NB4 (cell line): ENCODE measurements around the gene KRI1.
"Not testable (repeated sequence)": the region's sequence is repeated elsewhere in the genome, so short reads cannot be mapped to it uniquely, and the experiment has no call there.

Experiments used
- DNase-seq: peaks from one replicate; pipeline ENCODE4 v3.0.0; 2010; ENCODE audit warnings: low read depth
- H3K4me3 ChIP-seq: one replicate; pipeline ENCODE4 v1.5.1; 2011; ENCODE audit warnings: mild to moderate bottlenecking, low read depth, low read length, moderate library complexity
- CTCF ChIP-seq: IDR thresholded peaks from one replicate; pipeline ENCODE4 v1.5.1; 2012; ENCODE audit warnings: low read depth, low read length
- MAX ChIP-seq: IDR thresholded peaks from 2 replicates; pipeline ENCODE4 v1.6.1; 2011; ENCODE audit warnings: low read depth, low read length
- MYC ChIP-seq: IDR thresholded peaks from 2 replicates; pipeline ENCODE4 v1.6.1; 2011; ENCODE audit warnings: low read depth, low read length
- POLR2A ChIP-seq: IDR thresholded peaks from 2 replicates; pipeline ENCODE4 v1.6.1; 2011; ENCODE audit warnings: mild to moderate bottlenecking; ENCODE audit not compliant: insufficient read length; ENCODE audit errors: extremely low read depth

KRI1 gene

GRCh38 chr19:10539016-10539415 is 26.8 kb downstream of the KRI1 start:
- peak; percentile 68 for DNase-seq
- H3K4me3 ChIP-seq, result not testable (repeated sequence)
- 0 out of 2 replicates have a peak, but pooled peaks have one; percentile 9 for TF ChIP-seq MYC

DNA sequence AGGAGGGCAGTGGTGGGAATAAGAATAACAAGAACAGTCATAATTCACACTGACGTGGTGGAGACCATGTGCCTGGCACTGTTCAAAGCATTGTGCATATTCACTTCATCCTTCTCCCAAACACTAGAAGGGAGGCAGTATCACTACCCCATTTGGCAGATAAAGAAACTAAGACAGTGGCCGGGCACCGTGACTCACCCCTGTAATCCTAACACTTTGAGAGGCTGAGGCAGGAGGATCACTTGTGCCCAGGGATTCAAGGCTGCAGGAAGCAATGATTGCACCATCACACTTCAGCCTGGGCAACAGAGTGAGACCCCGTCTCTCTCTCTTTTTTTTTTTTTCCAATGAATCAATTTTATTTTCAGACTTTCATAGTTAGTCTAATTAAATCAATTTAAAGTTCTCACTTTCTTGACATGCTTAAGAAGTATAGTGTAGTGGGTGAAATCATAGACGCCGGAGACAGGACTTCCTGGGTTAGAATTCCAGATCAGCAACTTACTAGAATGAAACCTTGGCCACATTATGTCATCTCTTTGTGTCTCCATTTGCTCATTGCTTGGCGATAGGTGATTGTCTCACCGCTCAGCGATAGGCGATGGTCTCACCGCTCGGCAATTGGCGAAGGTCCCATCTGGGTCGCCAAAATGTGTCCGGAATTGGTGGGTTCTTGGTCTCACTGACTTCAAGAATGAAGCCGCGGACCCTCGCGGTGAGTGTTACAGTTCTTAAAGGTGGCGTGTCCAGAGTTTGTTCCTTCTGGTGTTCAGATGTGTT is 27.4 kb downstream of the KRI1 start:
- DNase-seq, result no peak
- no peak for TF ChIP-seq MAX
- no peak for TF ChIP-seq CTCF
- TF ChIP-seq POLR2A, result no peak
- no peak for TF ChIP-seq MYC
- H3K4me3 ChIP-seq, result no peak overlapping the region

DNA sequence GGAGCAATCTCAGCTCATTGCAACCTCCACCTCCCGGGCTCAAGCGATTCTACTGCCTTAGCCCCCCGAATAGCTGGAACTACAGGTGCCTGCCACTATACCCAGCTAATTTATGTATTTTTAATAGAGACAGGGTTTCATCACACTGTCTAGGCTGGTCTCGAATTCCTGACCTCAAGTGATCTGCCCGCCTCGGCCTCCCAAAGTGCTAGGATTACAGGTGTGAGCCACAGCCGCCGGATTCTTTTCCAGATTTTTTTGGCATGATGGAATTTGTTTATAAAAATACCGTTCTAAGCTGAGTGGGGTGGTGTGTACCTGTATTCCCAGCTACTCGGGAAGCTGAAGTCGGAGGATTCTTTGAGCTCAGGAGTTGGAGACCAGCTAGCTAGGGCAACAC is 28.1 kb downstream of the KRI1 start:
- no peak for DNase-seq
- no peak overlapping the region for H3K4me3 ChIP-seq
- no peak for TF ChIP-seq CTCF
- no peak for TF ChIP-seq MAX
- TF ChIP-seq POLR2A, result no peak
- TF ChIP-seq MYC, result no peak

GRCh38 chr19:10535613-10536012 is 30.2 kb downstream of the KRI1 start:
- no peak for DNase-seq

GRCh38 chr19:10533646-10534386 is 32.0 kb downstream of the KRI1 start:
- TF ChIP-seq MYC, result no peak
- TF ChIP-seq CTCF, result no peak
- TF ChIP-seq POLR2A, result no peak
- no peak for TF ChIP-seq MAX
- no peak overlapping the region for H3K4me3 ChIP-seq
- DNase-seq, result no peak

More at GRCh38 chr19:10535613-10536012, 30.2 kb downstream of the KRI1 start:
- TF ChIP-seq POLR2A, result no peak
- no peak for TF ChIP-seq CTCF
- no peak for TF ChIP-seq MAX
- no peak for TF ChIP-seq MYC
- no peak overlapping the region for H3K4me3 ChIP-seq

DNA sequence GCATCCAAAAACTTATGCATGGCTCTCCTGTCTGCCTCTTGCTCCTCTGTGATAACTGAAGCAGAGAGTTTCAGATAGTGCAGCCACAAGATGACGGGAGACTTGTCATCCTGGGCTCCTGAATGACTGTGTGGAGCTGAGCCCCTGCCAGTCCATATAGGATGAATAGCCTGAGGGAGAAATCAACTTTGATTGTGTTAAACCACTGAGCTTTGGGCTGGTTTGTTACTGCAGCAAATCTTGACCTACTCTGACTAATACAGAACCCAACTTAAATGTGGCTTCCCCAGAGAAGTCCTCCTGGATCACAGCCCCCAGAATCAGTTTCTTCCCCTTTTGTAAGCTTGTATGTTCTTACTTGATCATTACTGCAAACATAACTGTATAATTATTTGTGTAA is 33.4 kb downstream of the KRI1 start:
- H3K4me3 ChIP-seq, result no peak overlapping the region
- DNase-seq, result no peak
- no peak for TF ChIP-seq POLR2A
- TF ChIP-seq MYC, result no peak
- TF ChIP-seq MAX, result no peak
- no peak for TF ChIP-seq CTCF

DNA sequence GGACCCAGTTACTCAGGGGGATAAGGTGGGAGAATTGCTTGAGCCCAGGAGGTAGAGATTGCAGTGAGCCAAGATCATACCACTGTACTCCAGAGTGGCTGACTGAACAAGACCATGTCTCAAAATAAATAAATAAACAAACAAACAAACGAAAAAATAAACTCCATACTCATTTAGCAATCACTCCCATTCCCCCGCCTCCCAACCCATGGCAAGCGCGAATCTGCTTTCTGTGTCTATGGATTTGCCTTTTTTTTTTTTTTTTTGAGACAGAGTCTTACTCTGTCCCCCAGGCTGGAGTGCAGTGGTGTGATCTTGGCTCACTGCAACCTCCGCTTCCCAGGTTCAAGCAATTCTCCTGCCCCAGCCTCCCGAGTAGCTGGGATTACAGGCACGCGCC is 38.9 kb downstream of the KRI1 start:
- DNase-seq, H3K4me3 ChIP-seq: not testable (repeated sequence)
